SK-N-SH (cell line): ENCODE data around the gene TUBGCP2.

Source experiments
- EP300 ChIP-seq, 2 experiments: IDR thresholded peaks; 2 replicates each; pipeline versions ENCODE4 v1.4.0 to v1.6.1; 2012; ENCODE audit warnings: borderline replicate concordance in 1 of 2, low read depth in 1 of 2, low read length in 1 of 2
- PBX3 ChIP-seq: IDR thresholded peaks from 2 replicates; pipeline ENCODE4; 2012
- POLR2AphosphoS5 ChIP-seq: IDR thresholded peaks from 2 replicates; pipeline ENCODE4 v1.6.1; 2012; ENCODE audit warnings: low read depth, low read length
- YY1 ChIP-seq: IDR thresholded peaks from 2 replicates; pipeline ENCODE4 v1.4.0; 2012; ENCODE audit warnings: low read depth, mild to moderate bottlenecking

DNA sequence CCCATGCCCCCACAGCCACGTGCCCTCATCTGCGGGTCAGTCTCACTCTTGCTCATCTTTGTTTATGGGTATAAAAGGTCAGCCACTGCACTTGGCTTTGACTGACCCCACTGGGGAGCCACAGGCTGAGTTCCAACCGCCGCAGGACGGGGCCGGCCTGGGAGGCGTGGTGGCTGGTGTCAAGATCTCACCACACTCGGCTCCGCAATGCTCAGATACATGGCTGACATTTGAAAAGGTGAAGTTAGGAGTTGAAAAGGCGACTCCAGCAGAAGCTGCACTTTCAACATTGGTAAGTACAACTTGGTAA is 14.9 kb downstream of the TUBGCP2 start:
- no peak for TF ChIP-seq POLR2AphosphoS5
- TF ChIP-seq YY1: no peak
- TF ChIP-seq PBX3: no peak
- TF ChIP-seq EP300 (IDR thresholded peaks at IDR 0.05; ENCODE audit: borderline replicate concordance in 1 of 2, low read depth in 1 of 2, low read length in 1 of 2): no peak
